DND-41 (cell line): ENCODE results near the gene PPP1R17.

ENCODE experiments used
- CTCF ChIP-seq: IDR thresholded peaks from 2 replicates; pipeline ENCODE4 v1.5.1; 2012; ENCODE audit warnings: borderline replicate concordance, low read length, moderate library complexity, mild to moderate bottlenecking; ENCODE audit not compliant: poor library complexity, severe bottlenecking; ENCODE audit errors: extremely low read depth
- EZH2 ChIP-seq: IDR thresholded peaks from 3 replicates; pipeline ENCODE4 v1.6.1; 2012; ENCODE audit warnings: borderline replicate concordance, low read depth, mild to moderate bottlenecking, moderate library complexity, low read length, inconsistent platforms; ENCODE audit not compliant: severe bottlenecking

- TF ChIP-seq CTCF: peak; percentile 90
- peak; percentile 45 for TF ChIP-seq EZH2
These were observed 57.4 kb downstream of the PPP1R17 start for GRCh38 chr7:31744294-31744874.
